ENCODE results near the gene CYSRT1. TPM values are rescaled to one million over a fixed set of nuclear protein-coding genes. Genes with fewer than 3 reads are reported as not detected.
"Not testable (repeated sequence)": the region's sequence is repeated elsewhere in the genome, so short reads cannot be mapped to it uniquely, and the experiment has no call there.

CYSRT1 gene
- total RNA-seq, 1 experiment from 2014 or later = 1.7 TPM

DNA sequence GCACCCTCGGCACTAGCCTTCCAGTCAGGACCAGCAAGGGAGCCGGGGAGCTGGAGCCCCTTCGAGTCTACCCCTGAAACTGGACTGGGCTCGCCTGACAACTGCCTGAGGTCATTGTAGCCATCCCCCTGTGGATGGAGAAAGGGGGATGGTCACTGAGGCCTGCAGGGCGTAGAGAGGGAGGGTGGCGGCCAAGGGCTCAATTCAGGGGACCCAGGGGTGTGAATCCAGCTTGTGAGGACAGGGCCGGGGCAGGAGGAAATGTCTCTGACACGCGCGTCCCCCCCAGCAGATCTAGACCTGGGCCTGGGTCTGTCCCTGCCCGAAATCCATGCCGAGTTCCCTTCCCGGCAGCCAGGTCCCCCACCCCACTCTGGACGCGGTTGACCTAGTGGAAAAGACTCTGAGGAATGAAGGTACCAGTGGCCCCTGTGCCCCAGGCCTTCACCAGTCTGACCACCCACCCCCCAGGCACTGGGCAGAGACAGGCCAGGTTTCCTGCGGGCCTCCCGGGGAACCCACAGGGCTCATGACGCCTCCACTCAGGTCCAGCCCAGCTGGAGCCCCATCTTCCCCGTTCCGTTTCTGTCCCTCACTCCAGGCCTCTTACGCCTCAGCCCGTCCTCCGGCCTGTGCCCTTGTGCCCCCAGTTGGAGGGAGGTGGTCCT is 6.5 kb downstream of the CYSRT1 start:
- no peak for DNase-seq
- Histone ChIP-seq H3K27me3 (peaks cover 25% of the 10 kb centered on the region), H3K27ac (no peak overlapping the region), H3K36me3 (no peaks in the 10 kb centered on the region), H3K4me1 (peaks cover 17% of the 10 kb centered on the region), H3K4me3 (no peak overlapping the region), H3K9me3 (replicated peaks) (no peaks in the 10 kb centered on the region)

- Histone ChIP-seq H3K27ac (no peak overlapping the region), H3K4me3 (no peak overlapping the region), H3K36me3 (no peaks in the 10 kb centered on the region), H3K4me1 (peaks cover 17% of the 10 kb centered on the region), H3K27me3 (peaks cover 25% of the 10 kb centered on the region), H3K9me3 (replicated peaks) (no peaks in the 10 kb centered on the region)
- no peak for DNase-seq
Measured at GRCh38 chr9:137232101-137232500, 7.1 kb downstream of the CYSRT1 start.

GRCh38 chr9:137232510-137232909 is 7.5 kb downstream of the CYSRT1 start:
- Histone ChIP-seq H3K4me3 (no peak overlapping the region), H3K4me1 (peaks cover 18% of the 10 kb centered on the region), H3K9me3 (replicated peaks) (no peaks in the 10 kb centered on the region), H3K27ac (no peak overlapping the region), H3K36me3 (no peaks in the 10 kb centered on the region), H3K27me3 (peaks cover 25% of the 10 kb centered on the region)
- DNase-seq = no peak

GRCh38 chr9:137233143-137233980 is 8.4 kb downstream of the CYSRT1 start:
- no peak overlapping the region for H3K27ac ChIP-seq
- DNase-seq = no peak
- H3K4me3 ChIP-seq = no peak overlapping the region
- H3K27me3 ChIP-seq = peaks cover 22% of the 10 kb centered on the region
- peaks cover 26% of the 10 kb centered on the region for H3K4me1 ChIP-seq
- H3K9me3 ChIP-seq (replicated peaks) = no peaks in the 10 kb centered on the region
- no peaks in the 10 kb centered on the region for H3K36me3 ChIP-seq

DNA sequence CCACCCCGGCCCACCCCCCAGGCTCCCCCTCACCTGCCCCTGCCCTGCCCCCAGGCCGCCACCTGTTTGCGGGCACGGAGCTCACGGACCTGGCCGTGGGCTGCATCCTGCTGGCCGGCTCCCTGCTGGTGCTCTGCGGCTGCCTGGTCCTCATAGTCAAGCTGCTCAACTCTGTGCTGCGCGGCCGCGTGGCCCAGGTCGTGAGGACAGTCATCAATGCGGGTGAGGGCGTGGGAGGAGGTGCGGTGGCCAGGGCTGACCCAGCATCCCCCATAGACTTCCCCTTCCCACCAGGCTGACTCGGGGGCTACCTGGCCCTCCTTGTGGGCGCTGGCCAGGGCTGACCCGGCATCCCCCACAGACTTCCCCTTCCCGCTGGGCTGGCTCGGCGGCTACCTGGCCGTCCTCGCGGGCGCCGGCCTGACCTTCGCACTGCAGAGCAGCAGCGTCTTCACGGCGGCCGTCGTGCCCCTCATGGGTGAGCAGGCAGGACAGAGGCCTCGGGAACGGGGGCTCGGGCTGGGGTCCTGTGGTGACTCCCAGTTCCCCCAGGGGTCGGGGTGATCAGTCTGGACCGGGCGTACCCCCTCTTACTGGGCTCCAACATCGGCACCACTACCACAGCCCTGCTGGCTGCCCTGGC is 9.2 kb downstream of the CYSRT1 start:
- Histone ChIP-seq H3K4me3 (no peak overlapping the region), H3K4me1 (peaks cover 34% of the 10 kb centered on the region), H3K36me3 (no peaks in the 10 kb centered on the region), H3K27me3 (peaks cover 14% of the 10 kb centered on the region), H3K9me3 (replicated peaks) (no peaks in the 10 kb centered on the region), H3K27ac (no peak overlapping the region)
- DNase-seq = no peak

DNA sequence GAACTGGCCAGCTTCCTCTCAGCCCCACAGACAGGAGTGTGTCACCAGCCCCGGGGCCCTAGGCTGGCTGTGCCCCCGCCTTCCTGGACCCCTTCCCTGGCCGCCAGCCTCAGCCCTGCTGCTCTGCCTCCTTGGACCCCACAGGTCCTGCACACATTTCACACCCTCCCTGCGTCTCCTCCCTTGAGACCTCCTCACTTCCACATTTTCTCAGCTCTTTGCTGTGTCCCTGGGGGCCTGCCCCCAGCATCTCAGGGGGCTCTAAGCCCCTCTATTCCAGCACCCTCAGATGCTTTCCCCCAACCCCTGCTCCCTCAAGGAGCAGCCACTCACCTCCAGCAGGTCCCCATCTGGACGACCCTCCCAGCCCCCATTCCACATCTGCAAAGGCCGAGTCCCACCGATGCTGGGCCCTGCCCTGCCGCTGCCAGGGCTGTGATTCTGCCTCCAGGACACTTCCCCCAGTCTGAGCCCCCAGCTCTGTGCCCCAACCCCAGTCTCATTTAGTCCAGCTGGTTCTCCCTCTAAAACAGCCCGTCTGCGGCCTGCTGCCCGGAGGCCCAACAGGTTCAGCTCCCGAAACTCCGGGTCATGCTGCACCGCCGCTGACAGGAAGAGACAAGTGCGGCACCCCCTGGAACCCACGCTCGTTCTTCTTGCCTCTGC is 9.9 kb downstream of the CYSRT1 start:
- Histone ChIP-seq H3K36me3 (no peaks in the 10 kb centered on the region), H3K27ac (no peak overlapping the region), H3K27me3 (peaks cover 8% of the 10 kb centered on the region; the same call in 1 of the 2 replicates), H3K4me1 (peaks cover 35% of the 10 kb centered on the region), H3K4me3 (no peak overlapping the region), H3K9me3 (replicated peaks) (no peaks in the 10 kb centered on the region)
- DNase-seq = no peak

GRCh38 chr9:137235424-137236237 is 10.7 kb downstream of the CYSRT1 start:
- Histone ChIP-seq H3K4me1 (peaks cover 35% of the 10 kb centered on the region), H3K27me3 (peaks cover 1% of the 10 kb centered on the region; the same call in 1 of the 2 replicates), H3K27ac (no peak overlapping the region), H3K4me3 (no peak overlapping the region), H3K9me3 (replicated peaks) (no peaks in the 10 kb centered on the region), H3K36me3 (no peaks in the 10 kb centered on the region)
- DNase-seq = no peak

DNA sequence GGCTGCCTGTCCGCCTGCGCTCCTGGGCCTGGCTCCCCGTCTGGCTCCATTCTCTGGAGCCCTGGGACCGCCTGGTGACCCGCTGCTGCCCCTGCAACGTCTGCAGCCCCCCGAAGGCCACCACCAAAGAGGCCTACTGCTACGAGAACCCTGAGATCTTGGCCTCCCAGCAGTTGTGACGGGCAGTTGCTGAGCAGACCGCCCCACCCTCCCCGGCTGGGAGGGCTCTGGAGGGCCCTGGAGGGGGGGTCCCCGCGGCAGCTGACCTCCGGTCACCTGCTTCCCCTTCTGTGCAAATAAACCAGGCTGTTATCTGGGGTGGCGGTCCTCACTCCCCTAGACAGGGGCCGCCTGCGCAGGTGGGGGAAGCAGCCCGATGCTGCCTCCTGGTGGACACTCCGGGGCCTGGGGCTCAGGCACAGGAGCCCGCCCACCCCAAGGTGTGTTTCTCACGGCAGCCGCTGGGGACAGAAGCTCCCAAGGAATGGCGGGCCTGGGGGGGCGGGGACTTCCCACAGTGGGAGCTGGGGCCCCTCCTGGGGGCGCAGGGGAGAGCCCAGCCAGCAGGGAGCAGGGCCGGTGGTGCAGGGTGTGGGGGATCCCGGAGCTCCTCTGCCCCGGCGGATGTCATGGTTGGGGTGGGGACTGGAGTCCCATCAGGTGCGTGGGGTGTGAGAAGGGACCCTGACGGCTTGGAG is 11.4 kb downstream of the CYSRT1 start:
- Histone ChIP-seq H3K9me3 (replicated peaks) (no peaks in the 10 kb centered on the region), H3K36me3 (no peaks in the 10 kb centered on the region), H3K27ac (no peak overlapping the region; the same call in 1 of the 2 replicates), H3K4me3 (no peak overlapping the region), H3K27me3 (no peaks in the 10 kb centered on the region; the same call in 1 of the 2 replicates), H3K4me1 (peaks cover 35% of the 10 kb centered on the region)
- DNase-seq = peak; percentile 92 to 96

DNA sequence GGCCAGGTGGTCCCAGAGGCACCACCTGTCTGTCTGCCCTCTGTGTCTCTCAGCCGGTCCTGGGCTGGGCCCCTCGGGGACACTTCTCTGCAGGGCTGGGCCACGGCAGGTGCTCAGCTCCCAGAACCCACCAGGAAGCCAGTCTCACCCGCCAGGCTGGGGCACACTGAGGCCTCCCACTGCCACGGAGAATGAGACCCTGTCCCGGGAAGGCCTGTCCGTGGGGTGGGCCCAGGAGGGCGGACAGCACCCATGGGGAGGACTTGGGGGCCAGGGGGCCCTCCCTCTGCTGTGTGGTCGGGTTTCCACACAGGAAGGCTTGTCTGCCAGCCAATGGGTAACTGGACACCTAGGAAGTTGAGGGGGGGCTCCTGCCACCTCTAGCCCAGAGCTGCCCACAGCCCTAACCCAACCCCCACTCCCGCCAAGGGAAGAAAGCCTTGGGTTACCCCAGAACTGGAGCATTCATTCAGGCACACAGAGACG is 12.0 kb downstream of the CYSRT1 start:
- Histone ChIP-seq H3K4me3 (no peak overlapping the region), H3K36me3 (peaks cover 4% of the 10 kb centered on the region), H3K27ac (peak overlapping the region; percentile 64), H3K4me1 (peaks cover 35% of the 10 kb centered on the region), H3K9me3 (replicated peaks) (no peaks in the 10 kb centered on the region), H3K27me3 (no peaks in the 10 kb centered on the region; the same call in 1 of the 2 replicates)
- peak; percentile 53 to 71 for DNase-seq

GRCh38 chr9:137237759-137238726 is 13.1 kb downstream of the CYSRT1 start:
- Histone ChIP-seq H3K27me3 (no peaks in the 10 kb centered on the region), H3K4me1 (peaks cover 40% of the 10 kb centered on the region), H3K27ac (peak overlapping the region; percentile 64), H3K9me3 (replicated peaks) (no peaks in the 10 kb centered on the region), H3K4me3 (no peak overlapping the region), H3K36me3 (peaks cover 15% of the 10 kb centered on the region)
- peak; percentile 93 to 94 for DNase-seq

GRCh38 chr9:137239541-137240200 is 14.7 kb downstream of the CYSRT1 start:
- Histone ChIP-seq H3K4me1 (peaks cover 41% of the 10 kb centered on the region), H3K27ac (peak overlapping the region; percentile 88), H3K4me3 (peak overlapping the region; percentile 63), H3K36me3 (peaks cover 23% of the 10 kb centered on the region)
- DNase-seq; H3K9me3 ChIP-seq (replicated peaks); H3K27me3 ChIP-seq: not testable (repeated sequence)

DNA sequence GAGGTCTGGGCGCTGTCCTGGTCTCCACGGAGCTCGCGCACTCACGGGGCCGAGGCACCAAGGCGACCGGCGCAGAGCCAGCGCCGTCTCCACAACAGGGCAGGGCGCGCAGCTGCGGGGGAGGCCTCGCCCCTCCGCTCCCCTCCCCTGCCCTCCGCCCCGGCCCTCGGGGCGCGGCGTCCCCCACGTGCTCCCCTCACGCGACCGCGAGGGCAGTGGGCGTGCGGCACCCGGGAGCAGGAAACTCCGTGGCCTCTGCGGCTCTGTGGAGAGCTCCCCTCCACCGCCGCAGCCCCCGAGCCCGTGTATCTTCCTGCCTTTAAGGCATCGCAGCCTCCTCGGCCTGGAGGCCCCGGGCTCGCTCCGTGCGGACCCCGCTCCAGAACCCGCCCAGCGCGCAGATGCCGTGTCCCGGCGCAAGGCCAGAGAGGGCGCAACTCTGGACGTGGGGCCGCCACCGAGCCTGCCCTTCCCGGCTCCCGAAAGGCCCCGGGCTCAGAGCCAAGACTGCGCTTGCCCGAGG is 15.4 kb downstream of the CYSRT1 start:
- Histone ChIP-seq H3K9me3 (replicated peaks) (no peaks in the 10 kb centered on the region), H3K4me1 (peaks cover 41% of the 10 kb centered on the region), H3K27ac (peak overlapping the region; percentile 88), H3K27me3 (no peaks in the 10 kb centered on the region), H3K36me3 (peaks cover 23% of the 10 kb centered on the region), H3K4me3 (peak overlapping the region; percentile 63)
- DNase-seq = peak; percentile 81 to 82

Data from SJCRH30 (cell line).